COLO668 (cell line): ENCODE data around the gene LYPLAL1.
"Not testable (repeated sequence)": the region's sequence is repeated elsewhere in the genome, so short reads cannot be mapped to it uniquely, and the experiment has no call there.

Source experiments
- DNase-seq: peaks from one replicate; lab custom pipeline; 2025; ENCODE audit not compliant: unreplicated experiment; lab: John Stamatoyannopoulos, UW

The LYPLAL1 gene

GRCh38 chr1:219161371-219161770, 12.3 kb upstream of the LYPLAL1 start:
- no peak for DNase-seq

GRCh38 chr1:219163401-219163954, 10.2 kb upstream of the LYPLAL1 start:
- no peak for DNase-seq

GRCh38 chr1:219171192-219171935, 2.3 kb upstream of the LYPLAL1 start:
- no peak for DNase-seq

GRCh38 chr1:219172821-219173220, 857 bp upstream of the LYPLAL1 start:
- DNase-seq, result no peak

DNA sequence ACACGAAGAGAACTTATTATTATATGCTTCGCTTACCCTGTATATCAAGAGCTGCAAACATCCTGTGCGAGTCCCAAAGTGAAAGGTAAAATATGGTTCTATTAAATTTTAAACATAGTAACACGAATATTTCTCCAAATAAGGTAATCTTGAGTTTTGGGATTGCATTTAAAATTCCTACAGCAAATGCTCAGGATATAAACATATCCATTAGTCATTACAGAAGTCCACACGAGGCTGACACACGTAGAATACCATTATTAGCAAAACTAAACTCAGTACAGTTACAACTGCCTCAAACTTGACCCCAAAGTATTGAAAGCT, 282 bp upstream of the LYPLAL1 start:
- DNase-seq, result no peak

DNA sequence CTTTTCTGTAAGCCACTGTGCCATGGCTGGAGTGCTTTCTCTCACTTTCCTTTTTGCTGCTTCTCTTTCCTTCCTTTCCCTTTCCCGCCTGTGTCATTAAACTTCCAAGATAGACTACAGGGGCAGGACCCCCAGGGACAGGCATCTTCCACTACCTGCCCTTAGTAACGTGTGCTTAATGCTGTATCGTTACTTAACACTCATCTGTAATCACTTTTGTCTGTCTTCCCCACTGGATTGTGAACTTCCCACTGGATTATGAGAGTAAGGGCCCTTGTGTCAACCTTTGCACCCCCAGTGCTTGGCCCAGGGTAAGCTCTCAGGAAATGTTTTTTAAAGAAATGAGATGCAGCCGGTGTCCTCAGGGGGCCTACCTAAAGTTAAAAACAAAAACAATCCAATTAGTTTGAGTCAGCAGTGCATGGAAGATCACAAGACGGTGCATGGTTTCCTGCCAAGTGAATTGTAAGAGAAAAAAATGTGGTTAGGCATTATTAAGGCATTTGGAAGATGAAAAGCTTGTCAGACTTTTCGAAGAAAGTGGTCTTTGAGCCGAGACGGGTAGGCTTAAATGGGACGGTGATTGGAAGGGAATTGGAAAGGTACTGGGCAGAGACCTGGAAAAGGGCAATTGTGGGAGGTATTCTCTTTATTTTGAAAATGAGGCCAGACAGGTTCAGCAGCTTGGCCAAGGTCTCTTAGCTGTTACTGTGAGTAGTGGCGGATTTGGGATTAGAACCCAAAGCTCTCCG, 958 bp downstream of the LYPLAL1 start:
- DNase-seq, result no peak

DNA sequence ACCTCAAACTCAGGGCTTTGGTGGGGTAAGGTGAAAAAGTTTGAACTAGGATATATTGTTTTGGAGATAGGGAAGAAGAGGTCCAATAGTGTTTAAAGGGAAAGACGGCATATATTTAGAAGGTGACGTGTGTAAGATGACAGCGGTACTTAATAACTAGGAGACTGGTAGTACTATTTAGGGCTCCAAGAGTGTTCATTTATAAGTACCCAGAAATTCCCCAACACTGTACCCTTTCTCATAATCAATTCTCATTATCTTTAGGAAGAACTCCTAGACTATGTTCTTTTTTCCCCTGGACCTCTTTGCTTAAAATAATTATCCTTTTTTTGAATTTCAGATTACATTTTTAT, 1.5 kb downstream of the LYPLAL1 start:
- DNase-seq, result no peak

DNA sequence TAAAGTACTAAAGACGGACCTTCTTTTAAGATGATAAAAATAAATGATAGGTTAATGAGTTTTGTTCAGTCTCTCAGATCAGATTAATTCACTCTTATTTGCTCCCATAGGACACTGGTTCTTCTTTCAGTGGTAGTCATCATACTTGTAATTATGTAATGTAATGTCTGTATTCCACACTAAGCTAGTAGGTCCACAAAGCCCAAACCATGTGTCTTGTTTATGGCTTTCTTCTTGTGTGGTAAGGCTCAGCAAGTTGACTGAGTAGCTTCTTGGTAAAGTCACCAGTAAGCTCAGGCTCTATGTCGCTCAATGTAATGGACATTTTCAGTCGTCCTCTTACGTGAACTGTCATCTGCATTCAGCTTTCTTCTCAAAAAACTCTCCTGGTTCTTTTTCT, 2.5 kb downstream of the LYPLAL1 start:
- DNase-seq, result no peak

DNA sequence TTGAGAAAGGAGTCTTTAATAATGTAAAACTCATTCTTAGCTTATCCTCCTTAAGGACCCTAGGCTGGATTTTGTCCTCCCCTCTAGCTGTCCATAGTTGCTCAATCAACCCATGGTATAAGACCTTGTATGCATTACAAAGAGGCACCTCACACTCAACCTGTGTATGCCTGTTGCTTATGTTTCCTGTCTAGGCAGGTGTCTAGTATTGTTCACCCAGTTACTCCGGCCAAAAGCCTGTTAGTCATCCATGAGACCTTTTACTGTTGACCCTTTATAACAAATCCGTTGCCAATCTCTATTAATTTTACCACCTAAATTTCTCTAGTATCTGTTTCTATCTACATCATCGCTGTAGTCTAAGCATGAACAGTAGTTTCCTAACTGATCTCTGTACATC, 3.7 kb downstream of the LYPLAL1 start:
- DNase-seq, result no peak

DNA sequence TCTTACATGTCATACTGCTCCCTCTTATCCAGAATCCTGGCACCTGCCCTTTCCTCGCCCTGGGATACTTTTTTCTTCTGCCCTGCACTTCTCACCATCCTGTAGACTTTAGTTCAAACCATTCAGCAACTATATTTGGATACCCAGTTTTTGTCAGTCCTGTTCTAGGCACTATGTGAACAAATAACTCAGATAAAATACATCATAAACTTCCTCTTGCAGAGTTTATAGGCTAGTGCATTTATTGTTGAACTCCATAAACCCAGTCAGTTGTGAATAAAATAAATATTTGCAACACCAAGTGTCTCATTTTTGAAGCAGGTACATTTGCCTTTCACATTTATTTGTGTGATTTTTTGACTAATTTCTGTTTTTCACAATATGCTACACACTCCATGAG, 4.3 kb downstream of the LYPLAL1 start:
- no peak for DNase-seq

DNA sequence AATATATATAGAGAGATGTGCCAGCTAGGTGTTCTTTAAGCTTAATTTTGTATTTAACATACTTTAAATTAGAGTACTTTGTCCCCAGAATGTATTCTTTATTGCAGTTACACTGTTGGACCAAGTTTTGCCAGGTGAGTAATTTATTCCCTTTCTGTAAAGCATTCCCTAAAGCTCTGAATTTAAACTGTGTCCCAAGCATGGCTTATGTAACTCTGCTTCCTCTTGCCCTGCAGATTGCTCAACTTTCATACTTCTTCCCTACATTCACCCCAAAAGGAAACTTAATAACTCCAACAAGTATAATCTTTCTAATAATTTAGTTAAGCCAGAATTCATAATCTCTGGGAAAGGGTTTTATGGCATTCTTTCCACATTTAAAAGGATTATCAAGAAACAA, 5.6 kb downstream of the LYPLAL1 start:
- DNase-seq, result no peak

- DNase-seq, result no peak
Observed at GRCh38 chr1:219184337-219184736, 10.7 kb downstream of the LYPLAL1 start.

- no peak for DNase-seq
Observed at GRCh38 chr1:219185486-219186117, 11.9 kb downstream of the LYPLAL1 start.

GRCh38 chr1:219188331-219188803, 14.7 kb downstream of the LYPLAL1 start:
- DNase-seq, result no peak

- no peak for DNase-seq
Observed at GRCh38 chr1:219189021-219189824, 15.5 kb downstream of the LYPLAL1 start.

GRCh38 chr1:219189952-219190351, 16.3 kb downstream of the LYPLAL1 start:
- DNase-seq, result no peak

GRCh38 chr1:219190605-219191004, 16.9 kb downstream of the LYPLAL1 start:
- DNase-seq, result no peak

- not testable (repeated sequence) for DNase-seq
Observed at GRCh38 chr1:219195833-219196232, 22.2 kb downstream of the LYPLAL1 start.

DNA sequence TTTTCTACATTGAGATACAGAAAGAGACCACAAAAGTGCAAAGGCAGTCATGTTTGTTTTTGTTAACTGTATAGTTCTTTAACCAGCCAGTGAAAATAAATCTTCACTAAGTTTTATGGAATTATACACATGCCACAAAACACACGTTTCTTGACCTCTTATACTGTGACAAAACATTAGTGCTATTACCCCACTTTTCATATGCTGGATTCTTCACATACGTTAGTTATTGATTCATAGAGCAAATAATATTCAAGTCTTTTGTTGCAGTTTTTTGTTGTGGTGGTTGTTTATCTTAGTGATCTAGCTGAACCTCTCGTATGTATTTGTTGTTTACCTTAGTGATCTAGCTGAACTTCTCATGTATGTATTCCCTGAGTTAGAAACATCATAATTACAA, 28.0 kb downstream of the LYPLAL1 start:
- no peak for DNase-seq

- DNase-seq, result no peak
Observed at GRCh38 chr1:219202567-219202966, 28.9 kb downstream of the LYPLAL1 start.

GRCh38 chr1:219206350-219206749, 32.7 kb downstream of the LYPLAL1 start:
- no peak for DNase-seq
